Neural progenitor cell (in vitro differentiated cells): ENCODE results near the gene KLHDC2. TPM values are rescaled to one million over a fixed set of nuclear protein-coding genes. Genes with fewer than 3 reads are reported as not detected.
A peak's percentile ranks its signal among the peaks of the same experiment; 100 is the strongest.
"Not testable (repeated sequence)": the region's sequence is repeated elsewhere in the genome, so short reads cannot be mapped to it uniquely, and the experiment has no call there.

ENCODE experiments used
- DNase-seq: peaks from one replicate; pipeline ENCODE4 v3.0.0-alpha.2; 2016; ENCODE audit warnings: low spot score
- H2AFZ ChIP-seq: fragments of 200-600 bp; sonication (generic); replicated peaks from 2 replicates; pipeline ENCODE4 v1.6.1; 2016; ENCODE audit warnings: antibody characterized with exemption
- H3F3A ChIP-seq: fragments of 200-600 bp; sonication (generic); 2 replicates; pipeline ENCODE4 v1.6.1; 2016; ENCODE audit warnings: antibody characterized with exemption, low read depth
- H3K27ac ChIP-seq: fragments of 200-600 bp; sonication (generic); 2 replicates; pipeline ENCODE4 v1.5.1; 2016; ENCODE audit warnings: mild to moderate bottlenecking
- H3K27me3 ChIP-seq: fragments of 200-600 bp; sonication (generic); 2 replicates; pipeline ENCODE4 v1.6.1; 2016; ENCODE audit warnings: mild to moderate bottlenecking, moderate library complexity
- H3K36me3 ChIP-seq: fragments of 200-600 bp; sonication (generic); 2 replicates; pipeline ENCODE4 v1.5.1; 2016
- H3K4me1 ChIP-seq: fragments of 200-600 bp; sonication (generic); 2 replicates; pipeline ENCODE4 v1.6.1; 2016; ENCODE audit warnings: mixed run types
- H3K4me2 ChIP-seq: fragments of 200-600 bp; sonication (generic); 2 replicates; pipeline ENCODE4 v1.6.1; 2016
- H3K4me3 ChIP-seq: fragments of 200-600 bp; sonication (generic); 2 replicates; pipeline ENCODE4 v1.5.1; 2016
- H3K79me2 ChIP-seq: fragments of 200-600 bp; sonication (generic); 2 replicates; pipeline ENCODE4 v1.6.1; 2016; ENCODE audit warnings: low read depth
- H3K9ac ChIP-seq: fragments of 200-600 bp; sonication (generic); 2 replicates; pipeline ENCODE4 v1.6.1; 2016
- H3K9me3 ChIP-seq: fragments of 200-600 bp; sonication (generic); 2 replicates; pipeline ENCODE4 v1.5.1; 2016; ENCODE audit warnings: low read depth
- H4K20me1 ChIP-seq: fragments of 200-600 bp; sonication (generic); 2 replicates; pipeline ENCODE4 v1.6.1; 2016; ENCODE audit warnings: low read depth
- H3K27ac Mint-ChIP-seq: 3 replicates; pipeline ENCODE4 v1.8.0; 2021; ENCODE audit warnings: mixed read lengths
- H3K27me3 Mint-ChIP-seq: 2 replicates; pipeline ENCODE4 v1.8.0; 2022; ENCODE audit warnings: low read depth, mild to moderate bottlenecking, inconsistent platforms, moderate library complexity, mixed read lengths; ENCODE audit not compliant: insufficient read depth
- H3K36me3 Mint-ChIP-seq: 3 replicates; pipeline ENCODE4 v1.8.0; 2021; ENCODE audit warnings: mixed read lengths
- H3K4me1 Mint-ChIP-seq: 3 replicates; pipeline ENCODE4 v1.8.0; 2021; ENCODE audit warnings: mixed read lengths
- H3K4me3 Mint-ChIP-seq: 3 replicates; pipeline ENCODE4 v1.8.0; 2021; ENCODE audit warnings: mild to moderate bottlenecking, moderate library complexity, mixed read lengths
- H3K9me3 Mint-ChIP-seq: 3 replicates; pipeline ENCODE4 v1.8.0; 2020; ENCODE audit warnings: mixed read lengths
- EZH2 ChIP-seq: fragments of 200-600 bp; sonication (generic); IDR thresholded peaks from 2 replicates; pipeline ENCODE4 v1.6.1; 2017; ENCODE audit warnings: antibody characterized with exemption, mild to moderate bottlenecking, moderate library complexity
- EZH2phosphoT487 ChIP-seq: fragments of 200-600 bp; sonication (generic); IDR thresholded peaks from 2 replicates; pipeline ENCODE4 v1.6.1; 2017; ENCODE audit warnings: antibody characterized with exemption
- total RNA-seq: library from RNA; depleted of rRNA; stranded (reverse); fragments of >200 nt; gene quantifications from 2 replicates; pipeline ENCODE4 v1.2.3, GENCODE V29; 2015; ENCODE audit warnings: low replicate concordance
- TF ChIP-seq, protein P1 (sequence below): fragments of 200-600 bp; sonication (generic); IDR thresholded peaks from 2 replicates; pipeline ENCODE4 v1.5.1; 2017; ENCODE audit warnings: antibody characterized with exemption, mild to moderate bottlenecking

The KLHDC2 gene
- total RNA-seq, 1 donor from 2014 or later = 73.9 TPM

- Histone ChIP-seq H3K27me3 (no peaks in the 10 kb centered on the region), H3K4me1 (no peaks in the 10 kb centered on the region), H3K9ac (no peak overlapping the region), H3K4me2 (no peak overlapping the region), H2AFZ (no peak overlapping the region), H3K79me2 (no peaks in the 10 kb centered on the region), H3K27ac (no peak overlapping the region), H3K36me3 (peaks cover 31% of the 10 kb centered on the region), H3F3A (peaks cover 4% of the 10 kb centered on the region), H3K9me3 (no peaks in the 10 kb centered on the region), H3K4me3 (no peak overlapping the region), H4K20me1 (no peaks in the 10 kb centered on the region)
- Mint-ChIP-seq H3K9me3 (no peaks in the 10 kb centered on the region), H3K36me3 (peaks cover 39% of the 10 kb centered on the region), H3K4me1 (no peaks in the 10 kb centered on the region), H3K27me3 (no peaks in the 10 kb centered on the region), H3K27ac (no peak overlapping the region), H3K4me3 (no peak overlapping the region)
- DNase-seq = no peak
- TF ChIP-seq EZH2 (no peak), EZH2phosphoT487 (no peak)
- TF ChIP-seq, protein P1, sequence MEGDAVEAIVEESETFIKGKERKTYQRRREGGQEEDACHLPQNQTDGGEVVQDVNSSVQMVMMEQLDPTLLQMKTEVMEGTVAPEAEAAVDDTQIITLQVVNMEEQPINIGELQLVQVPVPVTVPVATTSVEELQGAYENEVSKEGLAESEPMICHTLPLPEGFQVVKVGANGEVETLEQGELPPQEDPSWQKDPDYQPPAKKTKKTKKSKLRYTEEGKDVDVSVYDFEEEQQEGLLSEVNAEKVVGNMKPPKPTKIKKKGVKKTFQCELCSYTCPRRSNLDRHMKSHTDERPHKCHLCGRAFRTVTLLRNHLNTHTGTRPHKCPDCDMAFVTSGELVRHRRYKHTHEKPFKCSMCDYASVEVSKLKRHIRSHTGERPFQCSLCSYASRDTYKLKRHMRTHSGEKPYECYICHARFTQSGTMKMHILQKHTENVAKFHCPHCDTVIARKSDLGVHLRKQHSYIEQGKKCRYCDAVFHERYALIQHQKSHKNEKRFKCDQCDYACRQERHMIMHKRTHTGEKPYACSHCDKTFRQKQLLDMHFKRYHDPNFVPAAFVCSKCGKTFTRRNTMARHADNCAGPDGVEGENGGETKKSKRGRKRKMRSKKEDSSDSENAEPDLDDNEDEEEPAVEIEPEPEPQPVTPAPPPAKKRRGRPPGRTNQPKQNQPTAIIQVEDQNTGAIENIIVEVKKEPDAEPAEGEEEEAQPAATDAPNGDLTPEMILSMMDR = no peak
These were observed 24.7 kb downstream of the KLHDC2 start for GRCh38 chr14:49792618-49793017.

GRCh38 chr14:49796025-49796424, 28.1 kb downstream of the KLHDC2 start:
- TF ChIP-seq EZH2phosphoT487 (no peak), EZH2 (no peak)
- TF ChIP-seq, protein P1 = no peak
- no peak overlapping the region for H2AFZ ChIP-seq
- peaks cover 4% of the 10 kb centered on the region for H3F3A ChIP-seq
- H3K36me3 ChIP-seq = peaks cover 33% of the 10 kb centered on the region
- no peak overlapping the region for H3K27ac ChIP-seq
- no peaks in the 10 kb centered on the region for H3K27me3 ChIP-seq
- no peak overlapping the region for H3K4me3 ChIP-seq
- Mint-ChIP-seq H3K4me1 (no peaks in the 10 kb centered on the region), H3K4me3 (no peak overlapping the region), H3K36me3 (peaks cover 39% of the 10 kb centered on the region), H3K27ac (no peak overlapping the region), H3K9me3 (no peaks in the 10 kb centered on the region), H3K27me3 (no peaks in the 10 kb centered on the region)
- no peak overlapping the region for H3K9ac ChIP-seq
- H3K79me2 ChIP-seq = no peaks in the 10 kb centered on the region
- no peaks in the 10 kb centered on the region for H3K4me1 ChIP-seq
- no peaks in the 10 kb centered on the region for H3K9me3 ChIP-seq
- H4K20me1 ChIP-seq = no peaks in the 10 kb centered on the region
- no peak overlapping the region for H3K4me2 ChIP-seq
- no peak for DNase-seq

GRCh38 chr14:49808780-49809179, 40.8 kb downstream of the KLHDC2 start:
- Mint-ChIP-seq H3K4me3 (no peak overlapping the region), H3K9me3 (no peaks in the 10 kb centered on the region), H3K27me3 (no peaks in the 10 kb centered on the region), H3K36me3 (peaks cover 35% of the 10 kb centered on the region), H3K4me1 (no peaks in the 10 kb centered on the region), H3K27ac (no peak overlapping the region)
- Histone ChIP-seq H3K27ac (no peak overlapping the region), H3K9me3 (no peaks in the 10 kb centered on the region), H3K9ac (no peak overlapping the region), H3F3A (no peaks in the 10 kb centered on the region), H4K20me1 (no peaks in the 10 kb centered on the region), H3K27me3 (no peaks in the 10 kb centered on the region), H2AFZ (no peak overlapping the region), H3K4me1 (no peaks in the 10 kb centered on the region), H3K4me2 (no peak overlapping the region), H3K79me2 (no peaks in the 10 kb centered on the region), H3K4me3 (no peak overlapping the region), H3K36me3 (peaks cover 28% of the 10 kb centered on the region)
- no peak for DNase-seq
- TF ChIP-seq EZH2phosphoT487 = no peak
- TF ChIP-seq, protein P1 = no peak
- TF ChIP-seq EZH2 = no peak

GRCh38 chr14:49816118-49816517, 48.2 kb downstream of the KLHDC2 start:
- H2AFZ ChIP-seq, H3K4me2 ChIP-seq, H3K27me3 ChIP-seq, H3K9ac ChIP-seq, H3F3A ChIP-seq, H3K27ac ChIP-seq, H3K4me1 Mint-ChIP-seq, H3K4me3 ChIP-seq, H4K20me1 ChIP-seq, H3K79me2 ChIP-seq, DNase-seq, H3K9me3 ChIP-seq, H3K27me3 Mint-ChIP-seq, H3K4me1 ChIP-seq: not testable (repeated sequence)
- H3K27ac Mint-ChIP-seq = peak overlapping the region; percentile 46
- peaks cover 28% of the 10 kb centered on the region for H3K9me3 Mint-ChIP-seq
- peaks cover 44% of the 10 kb centered on the region for H3K36me3 ChIP-seq
- peaks cover 69% of the 10 kb centered on the region for H3K36me3 Mint-ChIP-seq
- H3K4me3 Mint-ChIP-seq = peak overlapping the region; percentile 7
